HG03460 (cell line): ENCODE results near the gene ACOXL.
"Not testable (repeated sequence)": the region's sequence is repeated elsewhere in the genome, so short reads cannot be mapped to it uniquely, and the experiment has no call there.

ENCODE experiments used
- ATAC-seq: cut with Tn5 transposase; IDR thresholded peaks from one replicate; pipeline ENCODE4 v1.9.1; 2021; ENCODE audit not compliant: unreplicated experiment

Gene ACOXL

DNA sequence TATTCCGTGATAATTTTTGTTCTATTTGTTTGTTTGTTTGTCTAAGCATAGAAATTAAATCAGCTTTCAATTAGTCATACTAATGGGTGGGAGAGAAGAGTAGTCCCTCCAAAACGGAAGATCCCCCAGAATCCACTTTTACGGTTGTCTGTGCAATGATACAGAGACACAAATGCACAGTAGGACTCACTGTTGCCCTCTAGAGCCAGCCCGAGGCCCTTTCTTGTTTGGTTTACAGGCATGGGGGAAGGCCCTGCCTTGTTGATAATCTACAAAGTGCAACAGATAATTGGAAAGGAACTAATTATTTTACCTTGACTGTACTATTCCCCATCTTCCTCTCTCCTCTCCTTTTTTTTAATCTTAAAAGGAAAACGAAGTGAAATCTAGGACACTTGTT lies 121.1 kb downstream of the ACOXL start:
- ATAC-seq = no peak

DNA sequence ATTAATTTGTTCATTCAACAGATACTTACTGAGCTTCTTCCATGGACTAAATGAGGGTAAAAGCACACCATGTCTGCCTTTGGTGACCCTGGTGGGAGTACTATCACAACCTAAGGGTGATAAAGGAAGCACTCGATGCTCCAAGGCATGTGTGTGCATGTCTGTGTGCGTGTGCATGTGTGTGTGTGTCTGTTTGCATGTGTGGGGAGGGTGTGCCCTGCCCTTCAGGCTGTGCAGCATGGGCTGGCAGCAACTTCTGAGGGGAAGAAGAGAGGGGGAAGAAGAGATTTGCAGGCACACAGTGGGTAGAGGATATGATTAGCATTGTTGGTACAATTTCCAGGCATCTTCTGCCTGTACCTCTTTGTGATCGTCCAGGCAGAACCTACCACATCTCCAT lies 121.6 kb downstream of the ACOXL start:
- ATAC-seq = no peak

DNA sequence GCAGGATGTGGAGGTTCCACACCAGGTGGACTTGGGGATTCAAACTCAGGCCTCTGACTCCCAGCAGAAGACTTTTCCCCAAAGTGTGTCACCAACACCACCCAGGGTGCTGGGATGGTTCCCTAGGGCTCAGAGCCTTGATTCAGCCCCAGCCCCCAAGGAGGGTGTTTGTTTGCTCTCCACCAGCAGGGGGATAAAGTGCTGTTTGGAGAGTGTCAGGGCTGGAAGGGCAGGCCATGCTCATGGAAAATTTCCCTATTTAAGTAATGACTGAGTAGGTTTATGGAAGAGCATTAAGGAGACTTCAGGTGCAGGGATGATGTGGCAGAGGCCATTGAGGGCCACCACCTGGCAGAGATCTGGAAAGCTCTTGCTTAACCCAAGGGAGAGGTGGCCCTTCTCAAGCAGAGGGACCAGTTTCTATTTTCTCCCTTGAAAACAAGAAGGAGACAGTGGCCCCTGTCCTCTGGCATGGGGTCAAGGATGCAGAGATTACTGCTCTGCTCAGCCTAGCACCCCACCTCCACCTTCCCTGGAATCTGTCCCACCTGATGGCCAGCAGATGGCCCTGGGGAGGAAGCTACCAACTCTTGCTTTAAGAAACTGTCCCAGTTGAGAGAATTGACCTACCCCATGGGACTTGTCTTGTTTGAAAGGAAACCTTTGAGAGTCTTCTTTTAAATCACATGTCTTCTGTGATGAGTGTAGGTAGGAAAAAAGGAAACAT lies 122.1 kb downstream of the ACOXL start:
- ATAC-seq = peak; percentile 36

DNA sequence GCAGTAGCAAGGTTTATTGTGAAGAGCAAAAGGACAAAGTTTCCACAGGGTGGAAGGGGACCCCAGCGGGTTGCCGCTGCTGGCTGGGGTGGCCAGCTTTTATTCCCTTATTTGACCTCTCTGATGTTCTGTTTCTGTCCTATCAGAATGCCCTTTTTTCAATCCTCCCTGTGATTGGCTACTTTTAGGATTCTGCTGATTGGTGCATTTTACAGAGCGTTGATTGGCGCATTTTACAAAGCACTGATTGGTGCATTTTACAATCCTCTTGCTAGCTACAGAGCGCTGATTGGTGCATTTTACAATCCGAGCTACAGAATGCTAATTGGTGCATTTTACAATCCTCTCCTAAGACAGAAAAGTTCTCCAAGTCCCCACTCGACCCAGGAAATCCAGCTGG lies 123.5 kb downstream of the ACOXL start:
- ATAC-seq = not testable (repeated sequence)

DNA sequence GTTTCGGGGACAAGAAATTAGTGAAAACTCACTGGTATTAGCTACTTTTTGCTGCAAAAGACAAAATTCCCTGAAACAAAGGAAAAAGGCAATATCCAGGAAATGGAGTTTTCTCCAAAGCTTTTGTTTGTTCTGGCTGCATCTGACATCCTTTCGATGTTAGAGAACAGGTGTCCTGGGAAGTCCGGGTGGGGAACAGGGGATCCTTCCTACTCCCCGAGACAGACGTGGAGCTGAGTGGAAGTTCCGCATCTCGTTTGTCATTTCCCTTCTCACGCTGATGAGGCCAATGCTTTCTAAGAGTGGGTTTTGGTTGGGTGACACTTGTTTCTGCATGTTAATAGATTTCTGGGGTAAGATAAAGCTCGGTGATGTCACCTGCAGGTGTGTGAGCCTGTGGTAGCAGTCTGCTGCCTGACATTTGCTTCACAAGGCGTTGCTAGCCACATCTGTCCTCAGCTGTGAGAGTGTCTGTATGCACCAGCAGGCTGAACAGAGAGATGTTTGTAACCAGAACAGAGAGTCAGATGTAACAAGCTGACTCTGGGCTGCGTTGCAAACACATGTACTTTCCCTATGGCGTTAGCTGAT lies 125.9 kb downstream of the ACOXL start:
- peak; percentile 85 for ATAC-seq

DNA sequence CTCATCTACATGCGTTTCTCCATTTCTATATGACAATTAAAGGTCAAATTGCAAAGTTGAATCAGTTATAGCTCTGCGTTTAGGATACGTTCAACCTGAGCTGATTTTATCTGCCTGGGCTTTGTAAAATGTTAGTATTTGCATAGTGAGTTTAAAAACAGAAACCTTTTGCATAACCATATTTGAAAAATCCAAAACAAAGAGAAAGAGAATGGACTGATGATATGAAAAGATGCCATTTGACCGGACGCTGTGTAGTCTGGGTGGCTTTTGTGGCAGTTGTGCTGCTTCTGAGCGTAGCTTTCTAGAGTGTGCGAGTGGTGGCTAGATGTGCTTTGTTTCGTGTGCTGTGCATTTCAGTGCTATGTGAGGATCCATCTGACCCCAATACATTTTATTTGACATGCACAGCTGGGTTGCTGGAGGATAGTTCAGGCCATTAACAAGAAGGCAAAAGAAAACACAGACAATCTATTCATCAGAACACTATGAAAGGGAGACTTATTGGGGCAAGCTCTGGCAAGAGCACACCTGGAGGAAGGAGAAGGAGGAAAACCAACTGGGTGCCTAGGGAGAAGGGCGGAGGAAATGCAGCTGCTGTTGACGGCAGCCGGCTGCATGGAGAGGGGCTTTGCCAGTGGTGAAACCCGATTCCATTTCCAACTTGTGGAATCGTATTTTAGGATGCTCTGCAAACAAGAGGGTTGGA lies 126.8 kb downstream of the ACOXL start:
- no peak for ATAC-seq

DNA sequence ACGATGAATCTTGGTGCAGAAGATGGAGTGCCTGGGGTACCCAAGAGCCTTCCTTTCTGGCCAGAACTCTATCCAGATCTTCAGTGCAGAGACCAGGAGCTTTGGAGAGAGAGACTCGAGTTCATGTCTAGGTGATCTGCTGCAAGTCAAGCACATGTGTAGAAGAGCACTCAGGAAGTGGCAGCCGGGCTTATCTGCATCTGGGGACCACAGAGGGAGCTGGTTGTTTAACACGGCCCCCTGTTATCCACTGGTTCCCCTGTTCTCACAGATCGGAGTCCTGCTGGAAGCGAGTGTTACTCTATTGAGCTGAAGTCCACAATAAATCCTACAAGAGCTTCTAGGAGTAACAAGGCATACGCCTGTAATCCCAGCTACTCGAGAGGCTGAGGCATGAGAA lies 128.3 kb downstream of the ACOXL start:
- no peak for ATAC-seq

DNA sequence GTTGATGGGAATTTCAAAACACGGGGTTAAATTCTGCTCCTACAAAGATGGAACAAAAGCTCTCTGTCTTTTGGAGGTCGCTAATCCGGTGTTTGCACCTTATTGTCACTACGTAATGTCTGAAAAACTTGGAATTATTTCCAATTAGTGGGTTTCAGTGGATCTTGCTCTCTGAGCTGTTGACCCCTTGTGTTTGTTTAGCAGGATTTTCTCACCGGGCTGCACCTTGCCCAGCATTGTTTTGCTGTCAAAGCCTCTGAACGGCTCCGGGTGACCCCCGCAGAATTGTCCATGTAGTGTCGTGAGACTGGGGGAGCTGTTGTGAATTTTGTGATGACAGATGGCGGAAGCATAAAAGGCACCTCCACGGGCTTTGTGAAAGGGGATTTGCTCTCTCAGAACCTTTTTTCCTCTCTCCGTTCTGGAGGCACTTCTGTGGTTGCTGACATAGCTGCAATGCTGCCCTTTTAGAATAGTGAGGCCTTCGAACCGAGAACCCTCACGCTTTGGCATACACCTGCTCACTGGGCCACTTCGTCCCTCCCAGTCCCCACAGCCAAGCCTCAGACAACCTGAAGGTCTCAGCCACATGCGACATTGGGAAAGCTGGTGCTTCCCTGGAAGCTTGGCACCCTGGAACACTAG lies 129.4 kb downstream of the ACOXL start:
- ATAC-seq = no peak

DNA sequence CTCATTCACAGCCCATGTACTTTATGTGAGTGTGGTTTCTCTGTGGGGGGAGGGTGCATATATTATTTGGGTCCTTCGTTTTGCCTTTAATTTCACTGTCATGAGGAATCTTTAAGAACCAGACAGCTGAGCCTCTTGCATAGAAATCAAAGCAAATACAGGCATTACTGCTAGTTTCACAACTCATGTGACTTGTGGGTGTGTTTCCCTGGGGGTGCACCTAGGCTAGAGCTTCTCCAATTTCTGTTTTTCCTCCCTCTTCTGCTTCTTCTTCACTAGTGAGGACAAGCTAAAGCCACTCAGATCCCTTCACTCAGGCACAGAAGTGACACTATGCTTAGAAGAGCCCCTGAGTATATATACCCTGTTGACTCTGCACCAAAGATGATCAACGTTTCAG lies 131.4 kb downstream of the ACOXL start:
- ATAC-seq = no peak

DNA sequence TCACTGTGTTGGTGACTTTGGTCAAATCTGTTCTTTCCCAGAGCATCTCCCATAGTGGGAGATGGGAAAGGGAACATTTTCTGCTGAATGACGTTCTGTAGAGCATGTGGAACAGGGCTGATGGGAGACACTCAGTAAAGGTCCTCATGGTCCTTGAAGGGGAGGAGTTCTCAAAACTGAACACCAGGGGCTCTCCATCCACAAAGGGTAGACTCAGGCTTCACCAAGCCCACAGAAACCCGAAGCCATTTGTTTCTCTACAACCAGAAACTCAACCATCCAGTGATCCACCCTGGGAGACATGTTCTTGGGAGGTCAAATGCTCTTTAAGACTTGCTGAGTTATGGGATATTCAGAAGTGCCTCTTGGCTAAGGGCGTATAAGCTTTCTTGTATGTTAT lies 131.8 kb downstream of the ACOXL start:
- ATAC-seq = no peak

DNA sequence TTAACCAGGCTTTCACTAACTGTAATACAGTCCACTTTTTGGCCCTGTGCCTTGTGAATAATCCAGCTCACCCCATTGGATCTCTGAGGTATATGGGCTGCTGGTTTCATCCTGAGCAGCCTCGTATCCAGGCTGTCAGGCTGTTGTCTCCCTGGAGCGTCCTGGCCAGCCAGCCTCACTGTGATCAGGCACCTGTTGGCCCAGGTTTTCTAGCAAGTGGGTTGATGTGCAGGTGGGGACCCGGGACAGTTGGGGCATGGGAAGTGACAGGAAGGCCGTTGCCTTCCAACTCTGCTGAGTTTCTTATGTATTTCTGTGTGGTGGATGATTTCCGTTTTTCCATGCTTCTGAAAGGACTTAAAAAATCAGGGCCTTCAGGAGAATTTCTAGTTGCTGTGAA lies 132.4 kb downstream of the ACOXL start:
- ATAC-seq = no peak

DNA sequence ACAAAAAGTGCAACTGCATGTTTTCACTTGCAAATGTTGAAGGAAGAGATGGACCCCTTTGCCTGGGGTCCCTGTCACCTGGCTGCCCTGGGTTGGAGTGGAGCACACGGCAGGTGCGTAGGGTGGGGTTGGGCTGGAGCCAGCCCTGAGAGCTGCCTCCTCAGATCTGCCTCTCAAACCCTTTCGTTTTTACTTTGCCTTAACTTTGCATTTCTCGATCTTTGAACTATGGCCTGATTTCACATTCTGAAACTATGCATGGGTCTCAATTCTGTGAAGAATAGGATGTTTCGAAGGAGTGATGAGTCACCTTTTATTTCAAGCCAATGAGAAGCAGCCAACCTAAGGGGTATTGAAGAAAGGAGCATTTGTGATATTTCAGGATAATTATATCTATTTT lies 132.8 kb downstream of the ACOXL start:
- ATAC-seq = peak; percentile 94

DNA sequence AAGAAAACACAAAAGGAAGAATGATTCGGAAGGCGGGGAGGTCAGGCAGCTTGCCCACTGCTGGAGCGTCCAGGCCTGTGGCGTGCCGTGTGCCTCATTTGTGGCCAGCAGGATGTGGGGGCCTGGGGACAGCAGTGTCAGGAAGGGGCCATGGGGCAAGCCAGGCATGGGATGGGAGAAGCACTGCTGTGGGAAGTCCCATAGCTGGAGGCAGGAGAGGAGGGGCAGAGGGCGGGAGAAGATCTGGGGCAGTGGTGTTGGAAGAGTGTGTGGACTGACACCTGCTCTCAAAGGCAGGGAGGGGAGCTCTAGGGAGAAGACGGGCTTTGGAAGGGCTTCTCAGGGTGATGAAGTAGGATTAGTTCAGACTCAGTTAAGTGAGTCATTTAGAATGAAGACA lies 133.7 kb downstream of the ACOXL start:
- no peak for ATAC-seq

DNA sequence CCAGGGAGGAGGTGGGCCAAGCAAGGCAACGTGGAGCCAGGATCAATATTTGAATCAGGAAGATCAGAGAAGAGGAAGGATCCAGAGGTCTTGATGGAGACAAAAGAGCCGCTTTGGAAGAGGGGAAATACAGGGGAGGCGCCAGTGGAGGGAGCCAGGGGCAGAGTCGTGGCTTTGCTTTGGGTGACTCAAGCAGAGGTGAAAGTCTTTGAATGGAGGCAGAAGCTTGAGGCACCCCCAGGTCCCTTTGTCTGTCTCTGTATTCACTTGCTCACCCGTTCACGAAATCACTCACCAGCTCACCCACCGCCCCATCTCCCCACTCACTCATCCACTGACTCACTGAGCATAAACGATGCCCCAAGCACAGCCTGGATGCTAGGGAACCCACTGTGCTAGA lies 134.1 kb downstream of the ACOXL start:
- ATAC-seq = no peak

DNA sequence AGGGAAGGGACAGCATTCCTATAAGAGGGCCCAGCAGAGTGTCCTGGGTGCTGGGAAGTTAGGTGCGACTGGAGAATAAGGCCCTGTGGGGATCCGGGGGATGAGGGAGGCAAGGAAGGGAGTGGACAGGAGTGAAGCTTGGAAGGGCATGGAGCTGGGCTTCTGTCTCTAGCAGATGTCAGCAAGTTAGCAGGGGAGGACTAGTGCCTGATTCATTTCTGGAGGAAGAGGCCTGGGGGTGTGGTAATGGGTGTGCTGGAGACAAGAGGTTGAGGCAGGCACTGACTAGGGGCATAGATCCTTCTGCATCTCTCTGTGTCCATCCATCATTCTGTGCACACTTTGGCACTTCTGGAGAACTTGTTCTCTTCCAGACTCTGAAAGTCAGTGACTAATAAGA lies 134.7 kb downstream of the ACOXL start:
- ATAC-seq = no peak

DNA sequence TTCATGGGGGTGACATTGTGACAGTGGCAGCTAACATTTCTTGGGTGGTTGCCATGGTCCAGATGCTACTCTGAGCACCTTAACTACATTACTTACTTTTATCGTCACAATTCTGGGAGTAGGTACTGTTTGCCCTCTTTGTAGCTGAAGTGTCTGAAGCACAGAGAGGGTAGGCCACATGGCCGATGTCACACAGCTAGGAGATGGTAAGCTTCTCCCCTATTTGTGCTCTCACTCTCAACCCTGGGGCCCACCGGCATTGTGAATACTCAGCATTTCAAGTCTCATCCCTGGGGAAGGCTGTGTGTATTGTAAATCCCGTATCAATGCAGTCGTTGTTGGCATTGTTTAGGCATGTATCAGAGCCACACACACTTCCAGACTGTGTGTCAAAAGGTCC lies 136.6 kb downstream of the ACOXL start:
- ATAC-seq = no peak

DNA sequence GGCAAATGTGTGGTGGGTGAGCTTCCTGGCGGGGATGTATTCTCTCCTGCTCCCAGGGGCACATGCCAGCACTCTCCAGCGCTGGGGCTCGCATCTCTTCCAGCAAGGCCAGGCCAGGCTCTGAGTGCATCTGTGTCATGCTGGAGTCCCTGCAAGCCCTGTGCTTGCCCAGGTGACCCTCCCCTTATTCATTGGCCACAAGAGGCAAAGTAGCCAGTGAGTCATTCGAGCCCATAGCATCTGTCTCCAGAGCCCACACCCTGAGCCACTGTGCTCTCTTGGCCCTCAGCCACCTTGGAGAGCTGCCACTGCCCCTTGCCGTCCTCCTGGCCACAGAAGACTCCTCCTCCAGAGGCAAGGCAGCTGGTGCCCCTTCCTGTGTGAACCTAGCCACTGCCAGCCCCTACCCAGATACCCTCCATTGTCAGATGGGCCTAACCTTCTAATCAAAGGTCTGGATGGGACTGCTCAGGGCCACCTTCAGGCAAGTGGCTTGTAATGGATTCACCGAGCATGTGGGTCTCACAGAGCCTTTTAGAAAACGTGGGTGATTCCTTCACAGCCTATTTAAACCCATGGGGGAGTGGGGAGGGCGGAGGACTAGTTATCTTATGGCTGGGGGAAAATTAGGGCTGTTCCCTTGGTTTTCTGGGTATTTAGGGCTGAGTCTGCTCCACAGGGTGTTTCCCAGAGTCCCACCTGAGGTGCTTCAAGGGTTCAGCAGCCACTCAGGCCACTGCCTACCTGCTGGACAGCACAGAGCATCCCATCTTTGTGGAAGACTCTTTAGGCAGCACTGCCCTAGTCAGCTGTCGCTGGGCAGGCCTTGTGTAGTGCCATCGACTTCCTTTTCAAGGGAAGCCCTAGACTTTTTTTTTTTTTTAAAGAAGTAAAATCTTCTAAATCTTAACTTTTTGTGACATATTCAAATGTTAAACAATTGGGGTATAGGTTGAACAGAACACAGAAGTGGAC lies 137.4 kb downstream of the ACOXL start:
- ATAC-seq = no peak

DNA sequence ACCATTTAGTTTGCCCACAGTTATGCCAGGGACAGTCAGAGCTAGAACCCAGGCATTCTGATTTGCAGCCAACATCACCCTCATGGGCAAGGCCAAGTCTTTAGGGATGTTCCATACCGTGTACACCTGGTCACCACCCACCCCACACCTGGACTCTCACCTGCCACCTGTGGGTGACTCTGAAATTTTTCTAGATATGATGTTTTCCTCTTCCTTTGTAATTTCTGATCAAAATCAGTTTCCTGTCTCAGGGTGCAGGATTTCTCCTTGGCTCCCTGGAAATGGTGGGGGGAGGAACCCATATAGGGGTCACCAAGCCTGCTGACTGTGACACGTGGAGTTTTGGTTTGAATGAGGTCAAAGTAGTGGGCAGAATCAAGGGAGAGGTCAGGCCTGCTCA lies 138.2 kb downstream of the ACOXL start:
- no peak for ATAC-seq

DNA sequence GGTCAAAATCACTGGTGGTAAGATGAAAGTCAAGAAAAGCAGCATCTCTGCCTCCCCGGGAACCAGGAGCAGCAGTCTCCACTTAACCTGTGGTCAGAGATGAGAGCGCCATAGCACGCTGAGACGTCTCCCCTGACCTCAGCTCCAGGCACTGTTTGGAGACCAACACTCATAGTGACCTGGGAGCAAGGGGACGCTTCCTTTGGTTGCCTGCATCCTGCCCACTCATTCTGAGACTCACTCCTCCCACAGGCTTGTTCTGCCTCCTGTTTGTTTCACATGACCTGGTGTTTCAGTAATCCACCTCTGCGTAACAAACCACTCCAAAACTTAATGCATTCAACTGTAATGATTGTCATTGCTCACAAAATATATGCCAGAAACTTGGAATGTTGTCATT lies 139.3 kb downstream of the ACOXL start:
- ATAC-seq = no peak

DNA sequence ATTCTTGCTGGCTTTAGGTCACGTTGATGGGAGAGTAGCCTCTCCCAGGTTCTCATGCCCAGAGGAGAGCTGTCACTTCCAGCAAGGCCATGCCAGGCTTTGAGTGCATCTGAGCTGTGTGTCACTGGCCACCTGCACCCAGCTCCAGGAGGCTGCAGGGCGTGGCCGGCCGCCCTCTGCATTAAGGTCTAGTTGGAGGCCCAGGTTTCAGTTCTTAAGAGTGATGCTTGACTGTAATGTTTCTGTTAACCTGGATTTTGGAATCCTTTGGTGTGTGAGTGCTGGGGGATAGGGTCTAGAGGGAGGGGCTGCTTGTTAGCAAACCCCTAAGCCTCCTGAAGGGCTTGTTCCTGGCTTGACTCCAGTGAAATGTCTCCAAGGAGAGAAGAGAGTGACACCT lies 140.1 kb downstream of the ACOXL start:
- ATAC-seq = no peak

DNA sequence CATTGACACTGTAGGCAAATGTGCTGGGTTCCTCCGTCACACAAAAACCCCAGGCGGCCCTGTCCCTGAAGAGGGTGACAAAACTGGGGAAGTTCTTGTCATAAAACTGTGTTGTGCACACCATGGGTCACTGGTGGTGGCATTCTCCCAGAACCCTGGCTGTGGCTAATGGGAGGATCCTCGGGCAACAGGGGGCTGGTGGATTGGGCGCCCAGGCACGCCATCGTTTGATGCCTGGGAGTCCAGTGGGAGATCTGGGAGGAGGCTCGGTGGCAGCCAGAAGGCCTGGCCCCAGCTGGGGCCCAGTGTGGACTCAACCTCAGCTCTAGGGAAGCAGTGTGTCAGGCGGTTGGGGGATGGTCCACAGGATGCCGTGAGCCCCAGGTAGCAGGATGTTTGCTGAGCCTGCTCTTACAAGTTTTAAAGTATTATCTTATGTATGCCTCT lies 140.7 kb downstream of the ACOXL start:
- no peak for ATAC-seq
